NCI-H510A treated with DMSO at 0.1 percent for 48 hours (cell line): ENCODE results near the gene GALNT2.

Source experiments
- DNase-seq: peaks from one replicate; lab custom pipeline; 2025; lab: John Stamatoyannopoulos, UW

GALNT2 gene

DNA sequence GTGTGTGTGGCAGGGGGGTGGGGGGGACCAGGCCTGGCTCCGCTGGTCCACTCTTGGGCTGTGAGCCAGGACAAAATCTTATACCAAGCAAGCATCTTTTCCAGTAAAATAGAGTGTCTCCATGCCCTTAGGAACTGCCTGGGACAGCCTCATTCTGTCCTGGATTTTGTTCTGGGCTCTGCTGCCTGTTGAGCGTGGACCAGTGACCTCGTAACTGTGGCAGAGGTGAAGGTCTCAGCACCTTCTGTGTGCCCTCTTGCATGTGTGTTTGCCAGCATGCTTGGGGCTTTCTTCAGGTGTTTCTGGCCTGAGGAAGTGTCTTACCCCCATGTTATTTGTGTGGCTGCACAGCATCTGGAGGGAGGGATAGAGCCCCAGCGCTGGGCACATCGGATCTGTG is 45.7 kb downstream of the GALNT2 start:
- DNase-seq, result no peak

DNA sequence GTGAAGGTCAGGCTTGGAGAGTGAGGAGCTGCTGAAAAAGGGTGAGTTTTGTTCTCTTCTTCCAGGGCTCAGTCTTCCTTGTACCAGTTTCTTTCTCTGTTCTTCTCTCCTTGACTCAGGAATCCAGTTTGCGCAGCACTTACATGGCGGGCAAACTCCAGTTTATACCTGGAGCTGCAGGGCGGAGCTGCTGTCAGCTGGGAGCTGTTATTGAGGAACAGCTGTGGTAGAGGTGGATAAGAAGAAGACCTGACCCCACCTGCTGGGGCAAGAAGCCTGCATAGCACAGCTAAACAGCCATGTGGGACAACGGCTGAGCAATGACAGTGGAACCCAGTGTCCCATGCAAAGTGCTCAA is 46.2 kb downstream of the GALNT2 start:
- no peak for DNase-seq

DNA sequence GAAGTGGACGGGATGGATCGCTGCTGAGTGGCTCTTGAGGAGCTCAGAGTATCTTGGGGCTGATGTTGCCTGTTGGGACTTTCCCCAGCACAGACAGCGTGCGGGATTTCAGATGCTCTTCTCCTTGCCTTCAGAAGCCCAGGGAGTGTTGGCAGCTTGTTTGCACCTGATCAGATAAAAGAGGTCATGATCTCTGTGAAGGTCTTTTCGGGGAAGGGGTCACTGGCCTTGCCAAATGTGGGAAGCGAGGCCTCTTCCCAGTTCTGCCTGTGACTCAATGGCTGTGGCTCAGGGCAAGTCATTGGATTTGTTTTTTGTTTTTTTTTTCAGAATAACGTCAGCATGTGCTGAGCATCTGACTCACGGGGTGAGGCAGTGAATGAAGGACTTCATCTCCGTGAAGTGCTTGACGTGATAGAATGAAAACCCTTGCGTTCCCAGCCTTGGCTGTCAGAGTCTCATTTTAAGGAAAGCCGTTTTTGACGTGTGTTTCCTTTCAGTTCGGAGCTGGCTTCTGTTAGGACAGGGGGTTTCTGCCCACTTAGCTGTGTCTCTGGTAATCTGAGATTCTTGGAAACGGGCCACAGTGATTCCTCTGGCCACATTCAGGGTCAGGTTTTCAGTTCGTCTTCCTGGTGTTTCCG is 46.7 kb downstream of the GALNT2 start:
- DNase-seq, result no peak

DNA sequence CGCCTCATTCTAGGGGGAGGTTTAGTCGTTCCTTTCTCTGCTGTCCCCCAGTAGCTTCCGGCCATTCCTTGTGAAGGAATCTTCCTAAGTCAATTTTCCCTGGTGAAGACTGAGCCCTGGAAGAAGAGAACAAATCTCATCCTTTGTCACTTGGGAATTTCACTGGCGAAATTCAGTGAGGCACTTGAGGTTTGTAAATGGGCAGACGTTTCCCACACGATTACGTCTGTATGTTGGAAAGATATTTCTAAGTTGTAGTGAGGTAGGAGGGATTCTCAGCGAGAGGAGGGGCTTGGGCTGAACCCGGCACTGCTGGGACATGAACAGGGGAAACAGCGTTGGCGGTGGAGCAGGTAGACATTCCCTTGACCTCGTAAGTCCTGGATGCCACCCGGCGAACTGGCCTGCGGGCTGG is 47.2 kb downstream of the GALNT2 start:
- no peak for DNase-seq

DNA sequence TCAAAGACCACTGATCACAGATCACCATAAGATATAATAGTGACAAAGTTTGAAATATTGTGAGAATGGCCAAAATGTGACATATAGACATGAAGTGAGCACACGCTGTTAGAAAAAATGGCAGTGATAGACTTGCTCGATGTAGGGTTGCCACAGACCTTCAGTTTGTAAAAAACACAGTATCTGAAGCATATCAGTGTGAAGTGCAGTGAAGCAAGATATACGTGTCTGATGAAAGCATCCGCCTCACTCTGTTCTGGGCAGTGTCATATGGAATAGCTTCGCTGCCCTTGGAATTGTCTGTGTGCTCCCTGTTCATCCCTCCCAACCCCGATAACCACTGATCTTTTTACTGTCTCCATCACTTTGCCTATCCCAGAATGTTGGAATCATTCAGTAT is 50.7 kb downstream of the GALNT2 start:
- DNase-seq, result no peak

DNA sequence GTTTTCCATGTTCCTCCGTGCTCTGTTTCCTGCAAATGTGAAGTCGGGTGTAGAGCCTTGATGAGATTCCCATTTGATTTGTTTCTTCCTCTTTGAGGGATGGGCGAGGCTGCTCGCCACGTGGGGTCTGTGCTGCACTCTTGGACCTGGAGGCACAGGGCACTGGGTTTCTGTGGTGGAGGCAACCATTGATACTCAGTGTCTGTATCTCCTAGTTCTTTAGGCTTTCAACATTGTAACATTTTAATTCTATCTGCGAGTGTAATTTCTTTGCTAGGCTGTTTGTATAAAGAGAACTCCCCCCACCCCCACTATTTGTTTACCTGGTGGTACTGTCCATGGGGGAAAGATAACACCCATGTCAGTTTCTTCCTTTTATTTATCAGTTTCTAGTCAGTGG is 52.3 kb downstream of the GALNT2 start:
- no peak for DNase-seq

DNA sequence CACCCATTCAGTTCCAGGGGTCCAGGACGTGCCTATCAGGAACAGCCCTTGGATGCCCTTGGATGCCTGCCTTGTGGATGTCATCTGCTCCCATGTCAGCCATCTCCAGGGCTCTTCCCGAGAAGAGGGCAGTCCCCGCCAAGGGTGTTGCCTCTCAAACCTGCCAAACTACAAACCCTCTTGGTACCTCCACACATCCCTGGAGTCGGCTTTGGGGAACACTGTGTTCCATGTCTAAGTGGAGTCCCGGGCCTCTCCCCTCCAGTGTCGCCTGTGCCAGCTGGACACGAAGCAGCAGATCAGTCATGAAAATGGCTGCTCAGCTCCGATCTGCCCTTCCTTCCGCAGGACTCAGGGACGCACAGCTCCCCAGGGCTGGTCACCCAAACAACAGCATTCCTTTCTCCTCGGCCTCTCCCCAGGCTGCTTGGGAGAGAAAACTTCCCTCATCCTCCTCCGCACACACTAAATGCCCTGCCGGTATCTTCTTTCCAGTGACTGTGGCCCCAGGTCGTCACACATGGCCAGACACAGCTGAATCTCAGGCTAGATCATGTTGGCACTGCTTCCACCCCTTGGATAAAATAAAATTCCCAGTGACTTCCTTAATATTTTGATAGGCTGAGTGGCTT is 53.4 kb downstream of the GALNT2 start:
- no peak for DNase-seq

DNA sequence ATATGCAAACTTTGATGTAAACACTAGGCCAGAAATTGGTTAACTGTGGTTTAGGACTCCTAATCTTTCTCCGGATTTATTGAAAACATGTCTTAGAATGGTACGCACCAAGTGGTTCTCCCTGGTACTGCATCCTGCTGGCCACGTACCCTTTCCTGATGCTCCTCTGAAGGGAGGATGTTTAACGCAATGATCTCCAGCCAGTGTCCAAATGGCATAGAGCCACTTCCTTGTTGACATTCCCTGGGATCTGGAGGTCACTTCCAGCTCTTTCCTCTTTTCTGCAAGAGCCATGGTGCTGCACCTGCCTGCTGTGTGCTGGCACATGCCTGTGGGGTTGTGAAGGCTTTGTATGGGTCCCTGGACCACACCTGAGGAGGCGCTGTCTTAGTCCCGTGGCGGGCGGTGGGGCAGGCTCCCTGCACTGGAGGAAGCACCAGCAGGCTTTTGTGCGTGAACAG is 53.9 kb downstream of the GALNT2 start:
- peak; percentile 63 for DNase-seq

DNA sequence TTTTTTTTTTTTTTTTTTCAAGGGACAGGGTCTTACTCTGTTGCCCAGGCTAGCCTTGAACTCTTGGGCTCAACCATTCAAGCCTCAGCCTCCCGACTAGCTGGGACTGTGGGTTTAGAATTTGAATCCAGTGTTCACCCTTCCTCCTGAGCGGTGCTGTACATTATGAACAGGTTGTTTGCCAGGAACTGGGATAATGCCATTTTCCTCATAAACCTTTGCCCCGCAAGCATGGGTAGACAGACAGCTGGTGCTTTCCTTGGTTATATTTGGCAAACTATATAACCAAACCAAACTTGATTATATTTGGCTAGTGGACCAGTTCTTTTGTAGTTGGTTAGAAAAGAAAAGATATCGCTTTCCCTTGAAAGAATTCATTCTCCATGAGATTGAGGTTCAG is 54.9 kb downstream of the GALNT2 start:
- DNase-seq, result no peak

DNA sequence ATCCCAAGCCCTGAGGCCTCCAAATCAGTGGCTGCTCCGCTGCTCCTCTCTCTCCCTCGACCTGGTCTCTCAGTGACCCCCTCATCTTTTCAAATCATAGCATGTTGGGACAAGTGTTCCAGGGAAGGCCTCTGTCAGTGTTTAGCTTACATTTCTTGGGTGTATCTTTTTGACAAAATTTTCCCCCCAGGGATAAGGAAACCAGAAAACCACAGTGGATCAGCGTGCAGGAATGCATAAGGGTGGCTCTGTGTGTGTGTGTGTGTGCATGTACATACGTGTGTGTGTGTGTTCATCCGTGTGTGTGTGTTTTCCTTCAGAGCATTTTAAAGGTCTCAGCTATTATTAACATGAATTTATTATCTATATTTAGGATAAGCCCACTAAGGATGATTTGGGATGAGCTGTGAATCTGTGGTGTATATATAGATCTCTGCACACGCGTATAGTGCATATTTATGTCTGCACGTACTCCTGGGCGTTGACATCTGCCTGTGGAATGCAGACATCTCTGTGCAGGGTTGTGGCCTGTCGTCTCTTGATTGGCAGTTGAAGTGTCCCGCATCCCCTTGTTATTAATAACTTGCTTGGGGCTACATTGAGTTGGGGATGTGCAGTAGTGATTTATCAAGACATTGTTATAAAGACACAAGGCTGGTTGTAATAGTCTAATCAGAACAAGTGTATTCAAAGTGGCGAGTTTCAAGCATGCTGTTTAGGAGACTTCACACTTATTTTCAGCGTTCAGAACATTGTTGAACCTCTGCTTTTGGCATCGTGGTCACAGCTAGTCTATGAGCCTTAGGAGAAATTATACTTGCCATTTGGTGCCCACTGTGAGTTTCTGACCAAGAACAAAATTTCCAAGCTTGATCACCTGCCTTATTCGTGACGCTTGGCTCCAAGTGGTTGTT is 55.6 kb downstream of the GALNT2 start:
- DNase-seq, result no peak

DNA sequence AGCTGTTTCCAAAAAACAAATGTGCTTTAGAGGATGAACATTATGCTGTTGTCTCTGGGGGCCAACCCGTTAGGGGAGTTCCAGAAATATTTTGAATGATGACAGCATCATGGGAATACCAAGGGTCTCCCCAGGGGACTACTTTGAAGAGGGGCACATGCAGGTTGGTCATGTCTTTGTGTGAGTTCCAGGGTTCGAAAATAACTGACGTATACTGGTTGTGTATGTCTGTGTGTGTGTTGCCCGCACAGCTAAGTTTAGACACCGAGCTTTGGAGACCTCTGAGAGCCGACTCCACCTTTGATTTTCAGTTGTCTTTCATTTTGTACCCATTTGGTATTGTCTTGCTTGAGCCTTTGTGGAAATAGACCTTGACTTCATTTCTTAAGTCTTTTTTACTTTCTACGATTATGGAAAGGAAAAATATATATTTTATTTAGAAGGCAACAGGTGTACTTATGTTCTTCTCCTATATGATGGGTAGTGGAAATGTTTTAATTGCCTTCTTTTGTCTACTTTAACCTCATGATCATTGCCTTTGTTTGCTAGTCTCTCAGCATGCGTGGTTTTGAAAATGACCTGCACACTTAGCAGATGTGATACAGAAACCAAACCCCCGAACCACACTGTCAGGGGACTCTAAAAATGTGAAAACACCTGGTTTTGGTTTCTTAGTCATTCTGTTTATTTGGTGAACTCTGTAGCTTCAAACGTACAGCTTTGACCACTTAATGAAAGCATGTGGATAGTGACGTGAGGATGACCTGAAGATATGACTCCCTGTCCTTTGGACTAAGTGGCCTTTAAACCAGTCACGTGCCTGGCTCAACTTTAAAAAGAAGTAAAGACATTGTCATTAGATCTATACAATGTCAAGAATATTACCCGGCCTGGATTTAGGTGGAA is 56.5 kb downstream of the GALNT2 start:
- no peak for DNase-seq

DNA sequence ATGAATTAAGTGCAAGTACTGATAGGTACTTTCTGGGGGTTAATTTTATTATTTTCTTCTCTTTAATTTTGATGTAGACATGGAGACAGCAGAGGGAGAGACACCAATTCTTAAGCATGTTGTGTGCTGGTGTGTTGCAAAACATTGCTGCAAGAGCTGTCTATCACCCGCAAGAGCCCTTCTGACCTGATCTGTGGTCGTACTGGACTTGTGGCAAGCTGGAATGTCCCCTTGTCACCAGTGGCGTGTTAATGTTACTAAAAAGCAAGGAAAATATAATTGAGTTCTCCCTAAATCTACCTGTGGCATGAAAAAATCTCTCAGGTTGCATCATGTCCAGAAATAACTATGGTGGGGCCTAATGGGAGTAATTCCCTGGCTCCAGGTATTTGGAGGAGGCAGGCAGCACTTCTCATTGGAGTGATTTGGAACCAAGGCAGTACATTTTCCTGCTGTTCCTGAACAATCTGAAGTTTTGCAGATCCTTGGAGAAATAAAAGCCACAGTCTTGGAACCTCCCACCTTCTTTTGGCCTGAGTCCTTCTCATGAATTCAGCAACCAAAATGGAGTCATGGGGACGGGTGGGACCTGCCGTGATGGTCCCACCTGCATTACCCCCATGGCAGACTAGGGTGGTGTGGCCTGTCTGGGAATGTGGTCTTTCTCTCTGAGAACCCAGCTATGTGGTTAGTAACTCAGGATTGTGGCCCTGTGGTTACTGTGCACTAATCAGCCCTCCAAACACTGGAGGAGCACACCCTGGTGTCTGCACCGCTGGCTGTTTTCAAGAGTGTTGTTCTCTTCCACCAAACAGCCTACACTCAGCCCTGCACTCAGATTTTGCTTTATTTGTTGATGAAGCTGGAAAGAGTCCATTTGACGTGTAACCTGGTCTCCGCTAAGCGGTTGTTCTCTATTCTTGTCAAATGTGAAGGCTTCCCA is 57.4 kb downstream of the GALNT2 start:
- no peak for DNase-seq

DNA sequence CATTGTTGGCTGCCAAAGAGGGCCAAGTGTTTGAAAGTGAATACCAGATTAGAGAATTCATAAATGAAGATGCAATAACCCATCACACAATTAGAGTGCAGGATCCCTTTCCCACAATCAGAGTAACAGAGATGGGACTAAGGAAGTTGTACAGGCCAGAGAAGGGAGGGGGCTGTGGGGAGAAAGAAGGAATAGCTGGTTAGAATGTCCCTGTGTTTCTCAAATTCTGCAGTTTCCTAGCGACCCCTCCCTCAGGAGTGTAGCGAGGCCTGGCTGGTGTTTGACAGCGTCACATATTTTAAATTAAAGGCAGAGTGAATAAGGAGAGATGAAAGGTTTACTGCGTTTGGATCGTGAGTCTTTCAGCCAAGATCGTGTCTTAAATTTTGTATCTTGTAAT is 58.1 kb downstream of the GALNT2 start:
- DNase-seq, result no peak

DNA sequence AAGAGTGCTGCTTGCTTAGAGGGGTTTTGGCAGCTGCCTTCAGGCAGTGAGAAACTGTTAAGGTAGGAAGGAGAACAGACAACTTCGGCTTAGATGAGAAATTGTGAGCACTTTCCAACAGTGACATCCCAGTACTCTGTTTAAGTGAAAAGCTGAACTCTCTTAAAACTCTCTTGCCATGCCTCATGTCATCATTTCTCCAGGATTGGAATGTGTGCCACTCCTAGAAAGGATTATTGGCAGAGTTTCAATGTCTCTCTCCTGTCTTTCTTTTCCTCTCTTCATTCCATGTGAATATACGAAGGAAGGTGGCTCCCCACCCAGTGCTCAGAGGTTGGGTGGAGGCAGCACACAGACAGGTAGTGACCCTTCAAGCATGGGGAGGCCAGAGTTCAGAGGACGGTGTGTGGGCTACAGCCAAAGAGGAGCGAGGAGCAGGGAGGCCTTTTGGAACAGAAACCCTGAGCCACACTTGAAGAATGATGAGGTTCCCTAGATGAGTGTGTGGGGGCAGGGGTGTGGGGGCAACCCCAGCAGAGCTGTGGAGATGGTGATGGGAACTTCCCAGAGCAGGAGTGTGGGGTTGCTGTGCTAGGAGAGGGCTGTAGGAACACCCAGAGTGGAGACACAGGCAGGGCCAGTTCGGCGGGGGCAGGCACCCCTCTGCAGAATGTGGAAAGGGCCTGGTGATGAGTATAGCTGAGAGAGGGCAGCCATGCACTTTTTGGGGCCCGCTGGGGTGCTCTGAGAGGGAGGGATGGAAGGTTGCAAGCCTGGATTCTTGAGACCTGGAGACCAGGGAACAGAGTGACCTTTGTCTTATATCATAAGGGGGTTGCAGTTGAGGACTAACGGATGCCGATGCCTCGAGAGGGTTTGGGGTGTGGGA is 58.8 kb downstream of the GALNT2 start:
- DNase-seq, result no peak

DNA sequence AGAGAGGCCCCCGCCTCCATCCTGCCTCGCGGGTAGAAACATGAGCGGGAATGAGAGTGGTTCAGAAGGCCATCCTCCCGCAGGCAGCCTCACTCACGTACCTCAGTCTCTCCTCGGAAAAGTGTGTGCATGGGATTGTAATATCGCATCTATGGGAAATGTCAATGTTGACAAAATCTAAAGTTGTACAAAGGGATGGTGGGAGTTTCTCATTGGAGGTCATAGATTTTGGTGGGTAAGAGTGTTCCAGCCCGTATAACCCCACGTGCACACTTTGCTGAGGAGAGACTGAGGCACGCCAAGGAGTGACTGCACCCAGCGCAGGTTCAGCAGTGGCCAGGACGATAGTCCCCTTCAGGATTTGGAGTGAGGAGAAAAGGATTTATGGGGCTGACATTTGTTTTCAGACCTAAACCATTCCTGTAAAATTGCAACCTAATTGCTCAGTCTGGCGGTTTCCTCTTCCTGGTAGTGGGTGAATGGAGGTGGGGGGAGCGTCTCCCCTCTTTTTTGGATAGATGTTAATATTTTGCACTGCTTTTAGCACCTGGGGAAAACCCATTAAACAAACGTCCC is 59.6 kb downstream of the GALNT2 start:
- DNase-seq, result no peak

DNA sequence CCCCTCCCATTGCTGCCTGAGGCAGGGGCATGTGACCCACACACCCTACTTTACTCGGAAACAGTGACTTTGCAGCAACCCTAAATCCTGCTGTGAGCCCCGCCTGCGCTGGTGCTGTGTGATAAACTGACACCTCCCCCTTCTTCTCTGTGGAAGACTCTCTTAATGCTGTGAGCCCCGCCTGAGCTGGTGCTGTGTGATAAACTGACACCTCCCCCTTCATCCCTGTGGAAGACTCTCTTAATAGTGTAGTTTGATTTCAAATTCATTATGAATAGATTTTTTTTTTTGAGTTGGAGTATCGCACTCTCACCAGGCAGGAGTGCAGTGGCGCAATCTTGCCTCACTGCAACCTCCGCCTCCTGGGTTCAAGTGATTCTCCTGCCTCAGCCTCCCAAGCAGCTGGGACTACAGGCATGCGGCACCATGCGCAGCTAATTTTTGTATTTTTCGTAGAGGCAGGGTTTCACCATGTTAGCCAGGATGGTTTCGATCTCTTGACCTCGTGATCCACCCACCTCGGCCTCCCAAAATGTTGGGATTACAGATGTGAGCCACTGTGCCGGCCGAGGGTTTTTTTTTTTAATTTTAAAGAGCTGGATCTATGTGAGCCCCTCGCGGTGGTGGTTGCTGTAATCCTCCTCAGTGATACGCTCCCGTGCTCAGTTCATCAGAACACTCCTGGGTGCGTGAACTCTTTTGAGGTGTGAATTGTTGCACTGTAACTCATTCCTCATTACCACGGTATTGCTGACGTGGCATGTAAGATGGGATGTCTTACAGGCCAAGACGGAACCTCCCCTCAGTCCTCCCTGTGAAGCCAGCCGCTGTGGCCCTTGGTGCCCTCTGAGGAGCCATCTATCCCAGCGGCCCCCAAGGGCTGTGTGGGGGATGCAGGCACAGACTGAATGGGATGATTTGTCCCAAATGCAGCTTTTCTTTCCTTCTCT is 60.3 kb downstream of the GALNT2 start:
- no peak for DNase-seq

DNA sequence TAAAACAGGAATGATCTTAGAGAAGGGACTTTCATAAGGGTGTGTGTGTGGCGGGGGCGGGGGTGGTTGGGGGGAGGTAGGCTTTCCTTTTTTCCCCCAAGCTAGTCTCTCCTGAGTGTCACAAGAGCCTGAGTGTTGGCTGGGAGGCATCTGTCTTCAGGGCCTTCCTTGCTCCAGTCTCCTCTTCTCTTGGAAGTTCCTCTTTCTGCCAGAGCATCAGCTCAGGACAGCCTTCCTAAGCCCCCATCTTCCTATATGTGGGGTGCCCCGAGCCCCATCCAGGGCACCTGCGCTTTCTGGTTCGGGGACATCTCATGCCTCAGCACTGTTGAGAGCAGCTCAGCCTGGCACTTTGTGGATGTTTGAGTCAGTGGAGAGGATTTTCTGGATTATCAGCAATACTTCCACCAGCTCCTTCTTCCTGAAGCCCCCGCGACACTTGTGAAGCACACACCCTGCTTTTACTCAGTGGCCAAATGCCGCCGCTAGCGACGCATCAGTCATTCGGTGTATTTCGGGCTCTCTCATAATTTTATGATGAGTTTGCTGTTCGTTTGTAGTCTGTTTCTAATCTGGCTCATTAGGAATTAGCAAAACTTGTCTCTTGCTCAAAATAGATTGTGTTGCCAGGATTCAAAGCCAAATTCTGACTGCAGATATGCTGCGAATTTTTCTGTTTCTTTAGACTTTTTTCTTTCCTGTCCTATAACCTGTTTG is 61.7 kb downstream of the GALNT2 start:
- DNase-seq, result no peak

DNA sequence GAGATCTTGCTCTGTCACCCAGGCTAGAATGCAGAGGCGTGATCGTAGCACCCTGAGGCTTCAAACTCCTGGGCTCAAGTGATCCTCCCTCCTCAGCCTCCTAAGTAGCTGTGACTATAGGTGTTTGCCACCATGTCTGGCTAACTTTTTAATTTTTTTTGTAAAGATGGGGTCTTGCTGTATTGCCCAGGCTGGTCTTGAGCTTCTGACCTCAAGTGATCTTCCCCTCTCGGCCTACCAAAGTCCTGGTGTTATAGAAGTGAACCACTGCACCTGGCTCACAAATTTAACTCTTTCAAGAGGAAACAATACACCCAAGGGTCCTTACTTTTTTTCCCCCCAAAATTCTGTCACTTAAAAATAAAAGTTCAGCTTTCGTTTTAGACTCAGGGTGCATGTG is 62.3 kb downstream of the GALNT2 start:
- DNase-seq, result no peak
